Right lobe of liver (tissue), 4 donors: ENCODE results near the gene ARHGEF40.

Source experiments
- POLR2A ChIP-seq: fragments of 450-650 bp; IDR thresholded peaks from one replicate; pipeline ENCODE4 v1.6.1; 2017; ENCODE audit warnings: antibody characterized with exemption, mild to moderate bottlenecking
- TF ChIP-seq, protein P1 (sequence below), 4 donors: fragments of 200-600 bp in 3 of 4; fragments of 450-650 bp in 1 of 4; IDR thresholded peaks; one replicate each; pipeline versions ENCODE4 v1.5.1 to v1.8.0; 2016 to 2022; ENCODE audit warnings: antibody characterized with exemption in 4 of 4, mild to moderate bottlenecking in 2 of 4
- donor health status: DM: no; HTN: no; CAD: no.
- donor health status: DM: no; HTN: no; CAD: no.
- donor health status: DM: no; HTN: yes; CAD: no.

DNA sequence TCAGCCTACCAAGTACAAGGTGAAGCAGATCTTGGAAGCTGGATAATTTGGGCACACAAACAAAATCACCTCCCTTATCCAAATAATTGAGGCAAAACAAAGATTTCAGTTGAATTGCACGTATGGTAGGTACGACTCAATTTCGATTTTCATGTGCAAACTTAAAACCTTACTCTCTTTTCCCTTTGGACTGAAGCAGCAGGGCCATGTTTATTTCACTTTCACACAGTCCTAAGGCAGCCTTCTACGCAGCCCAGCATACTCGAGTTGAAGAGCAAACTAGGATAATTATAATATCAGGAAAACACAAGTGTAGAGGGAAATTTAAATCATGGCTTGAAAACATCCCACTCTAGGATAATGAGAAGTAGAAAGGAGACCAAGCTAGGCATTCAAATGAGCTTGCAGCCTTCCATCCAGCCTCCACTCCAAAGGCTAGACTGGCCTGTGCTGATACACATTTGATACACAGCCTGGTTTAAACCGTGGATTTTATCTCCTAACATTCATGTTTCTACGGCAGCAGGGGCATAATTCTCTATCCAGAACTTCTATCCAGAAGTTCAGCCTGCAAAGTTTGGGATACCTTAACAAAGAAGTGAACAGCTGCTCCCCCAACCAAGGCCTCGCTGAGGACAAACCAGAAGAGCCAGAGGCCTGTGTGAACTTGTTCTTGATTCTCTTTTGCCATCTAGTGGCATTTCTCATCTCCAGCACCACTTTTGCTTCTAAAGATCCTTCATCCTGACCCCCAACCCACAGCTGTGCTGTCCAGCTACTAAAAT, 30.3 kb upstream of the ARHGEF40 start:
- TF ChIP-seq, protein P1, sequence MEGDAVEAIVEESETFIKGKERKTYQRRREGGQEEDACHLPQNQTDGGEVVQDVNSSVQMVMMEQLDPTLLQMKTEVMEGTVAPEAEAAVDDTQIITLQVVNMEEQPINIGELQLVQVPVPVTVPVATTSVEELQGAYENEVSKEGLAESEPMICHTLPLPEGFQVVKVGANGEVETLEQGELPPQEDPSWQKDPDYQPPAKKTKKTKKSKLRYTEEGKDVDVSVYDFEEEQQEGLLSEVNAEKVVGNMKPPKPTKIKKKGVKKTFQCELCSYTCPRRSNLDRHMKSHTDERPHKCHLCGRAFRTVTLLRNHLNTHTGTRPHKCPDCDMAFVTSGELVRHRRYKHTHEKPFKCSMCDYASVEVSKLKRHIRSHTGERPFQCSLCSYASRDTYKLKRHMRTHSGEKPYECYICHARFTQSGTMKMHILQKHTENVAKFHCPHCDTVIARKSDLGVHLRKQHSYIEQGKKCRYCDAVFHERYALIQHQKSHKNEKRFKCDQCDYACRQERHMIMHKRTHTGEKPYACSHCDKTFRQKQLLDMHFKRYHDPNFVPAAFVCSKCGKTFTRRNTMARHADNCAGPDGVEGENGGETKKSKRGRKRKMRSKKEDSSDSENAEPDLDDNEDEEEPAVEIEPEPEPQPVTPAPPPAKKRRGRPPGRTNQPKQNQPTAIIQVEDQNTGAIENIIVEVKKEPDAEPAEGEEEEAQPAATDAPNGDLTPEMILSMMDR (IDR thresholded peaks at IDR 0.05), result peak; percentile 57 to 80 (median 70)
- TF ChIP-seq POLR2A, result no peak
